ENCODE data around the gene SNX33. TPM values are rescaled to one million over a fixed set of nuclear protein-coding genes. Genes with fewer than 3 reads are reported as not detected.

SNX33 gene
- total and polyA plus RNA-seq, 2 of the 13 experiments (the other 11 are each of a cell fraction or from before 2014, with no cell fraction given), result 11.0 to 11.6 TPM

- H3K79me2 ChIP-seq (ENCODE audit: insufficient read depth, low read length), result no peaks in the 10 kb centered on the region
- DNase-seq (ENCODE audit: low spot score) (peak; percentile 35), FAIRE-seq (peak; percentile 18), ATAC-seq (peak; percentile 92)
- peak overlapping the region; percentile 74 for H3K4me2 ChIP-seq (ENCODE audit: low read depth, low read length)
- ChIA-PET POLR2A (interaction anchor here (1.5 kb wide), 1 partner anchor 326 kb away, joined by 5 read pairs; the partner anchor contains the start of gene MAN2C1), CTCF (ENCODE audit: low intra/inter-chr PET ratio, low total read pairs) (no interaction called here)
- no peaks in the 10 kb centered on the region for H3K9me3 ChIP-seq (ENCODE audit: low read length)
- no peak overlapping the region for H3K27ac ChIP-seq (ENCODE audit: extremely low read length, insufficient read depth, low read length)
- intact Hi-C loops (cut with micrococcal nuclease; ENCODE audit: unreplicated experiment), result no loop called here
- no peak overlapping the region; the same call in 1 of the 2 replicates for H3K9ac ChIP-seq (ENCODE audit: insufficient read depth, low read depth, low read length)
- peaks cover 8 to 43% of the 10 kb centered on the region in 2 experiments; a peak in 3 of 5 replicates for H3K27me3 ChIP-seq (ENCODE audit: control insufficient read depth in 1 of 2, insufficient read depth in 2 of 2, low read length in 2 of 2)
- H3K4me3 ChIP-seq (replicated peaks in 1 of 3; ENCODE audit: insufficient read depth in 1 of 3, low read depth in 2 of 3, low read length in 3 of 3), result peak overlapping the region in 1 of 3 experiments; percentile 50; a peak in 1 of 6 replicates
- no peak overlapping the region for H2AFZ ChIP-seq (ENCODE audit: low read length)
- in situ Hi-C loops (cut with HindIII; ENCODE audit: extremely low pct_ligation_motif_present, low pct_unique_long_range_greater_than_20kb), result no loop called here
- no TSS peak for BruUV-seq (replicated peaks)
- H3K36me3 ChIP-seq (replicated peaks in 1 of 2; ENCODE audit: control insufficient read depth in 1 of 2, insufficient read depth in 2 of 2, low read length in 2 of 2), result no peaks in the 10 kb centered on the region
- peaks cover 29% of the 10 kb centered on the region for H3K4me1 ChIP-seq (ENCODE audit: insufficient read depth, low read length)
- 8% methylated on average over 12 of the region's 20 CpGs for WGBS (ENCODE audit: low lambda C conversion rate)
- no peaks in the 10 kb centered on the region for H4K20me1 ChIP-seq (ENCODE audit: insufficient read depth, low read length)
- TF ChIP-seq JUN (CRISPR knock-in tag; IDR thresholded peaks at IDR 0.05), result no peak
- no peak for TF ChIP-seq HCFC1 (IDR thresholded peaks at IDR 0.05; ENCODE audit: low read depth, low read length)
- 0 out of 2 replicates have a peak, but pooled peaks have one; percentile 26 for TF ChIP-seq ZFP91 (CRISPR knock-in tag; IDR thresholded peaks at IDR 0.05; ENCODE audit: borderline replicate concordance)
- TF ChIP-seq ZNF143 (CRISPR knock-in tag; IDR thresholded peaks at IDR 0.05), result no peak
- no peak for TF ChIP-seq U2AF2 (IDR thresholded peaks at IDR 0.05; ENCODE audit: low read depth, low read length)
- TF ChIP-seq GATA4 (IDR thresholded peaks at IDR 0.05; ENCODE audit: borderline replicate concordance, low read depth), result no peak
- TF ChIP-seq ZNF747 (CRISPR knock-in tag; IDR thresholded peaks at IDR 0.05; ENCODE audit: borderline replicate concordance), result no peak
- TF ChIP-seq MAZ (IDR thresholded peaks at IDR 0.05; ENCODE audit: borderline replicate concordance, low read depth, low read length), result no peak
- TF ChIP-seq MAZ (CRISPR knock-in tag; IDR thresholded peaks at IDR 0.05; ENCODE audit: low read depth), result 0 out of 2 replicates have a peak, but pooled peaks have one; percentile 27
- TF ChIP-seq ZFP36 (IDR thresholded peaks at IDR 0.05; ENCODE audit: borderline replicate concordance, low read depth, low read length, partially characterized antibody), result no peak
- TF ChIP-seq, protein P1, sequence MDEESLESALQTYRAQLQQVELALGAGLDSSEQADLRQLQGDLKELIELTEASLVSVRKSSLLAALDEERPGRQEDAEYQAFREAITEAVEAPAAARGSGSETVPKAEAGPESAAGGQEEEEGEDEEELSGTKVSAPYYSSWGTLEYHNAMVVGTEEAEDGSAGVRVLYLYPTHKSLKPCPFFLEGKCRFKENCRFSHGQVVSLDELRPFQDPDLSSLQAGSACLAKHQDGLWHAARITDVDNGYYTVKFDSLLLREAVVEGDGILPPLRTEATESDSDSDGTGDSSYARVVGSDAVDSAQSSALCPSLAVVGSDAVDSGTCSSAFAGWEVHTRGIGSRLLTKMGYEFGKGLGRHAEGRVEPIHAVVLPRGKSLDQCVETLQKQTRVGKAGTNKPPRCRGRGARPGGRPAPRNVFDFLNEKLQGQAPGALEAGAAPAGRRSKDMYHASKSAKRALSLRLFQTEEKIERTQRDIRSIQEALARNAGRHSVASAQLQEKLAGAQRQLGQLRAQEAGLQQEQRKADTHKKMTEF (CRISPR knock-in tag; IDR thresholded peaks at IDR 0.05), result 0 out of 2 replicates have a peak, but pooled peaks have one; percentile 22
- no peak for TF ChIP-seq ZNF18 (CRISPR knock-in tag; IDR thresholded peaks at IDR 0.05; ENCODE audit: insufficient replicate concordance)
- TF ChIP-seq ZNF567 (CRISPR knock-in tag; IDR thresholded peaks at IDR 0.05; ENCODE audit: borderline replicate concordance), result no peak
- TF ChIP-seq PLSCR1 (CRISPR knock-in tag; IDR thresholded peaks at IDR 0.05; ENCODE audit: borderline replicate concordance), result no peak
- TF ChIP-seq ZNF557 (CRISPR knock-in tag; IDR thresholded peaks at IDR 0.05), result no peak
- TF ChIP-seq KDM2A (CRISPR knock-in tag; IDR thresholded peaks at IDR 0.05; ENCODE audit: borderline replicate concordance, low read depth), result 0 out of 2 replicates have a peak, but pooled peaks have one; percentile 44
- no peak for TF ChIP-seq ARHGAP35 (CRISPR knock-in tag; IDR thresholded peaks at IDR 0.05; ENCODE audit: borderline replicate concordance)
Measured at GRCh38 chr15:75694241-75695182, 46.8 kb downstream of the SNX33 start.
